ENCODE measurements around the gene ANO7.

GRCh38 chr2:241235859-241236593, 47.5 kb downstream of the ANO7 start:
- TF ChIP-seq ATRX (CRISPR knock-in tag; IDR thresholded peaks at IDR 0.05; ENCODE audit: borderline replicate concordance) = no peak
- no peak for TF ChIP-seq ZNF816 (CRISPR knock-in tag; IDR thresholded peaks at IDR 0.05; ENCODE audit: borderline replicate concordance)
- no peak for TF ChIP-seq SUZ12 (IDR thresholded peaks at IDR 0.05; ENCODE audit: low read depth, low read length)
- TF ChIP-seq ATF7 (IDR thresholded peaks at IDR 0.05) = no peak
- no peak for TF ChIP-seq ATF7 (CRISPR knock-in tag; IDR thresholded peaks at IDR 0.05)
- no peak for TF ChIP-seq PATZ1 (CRISPR knock-in tag; IDR thresholded peaks at IDR 0.05)
- TF ChIP-seq CHD2 (IDR thresholded peaks at IDR 0.05; ENCODE audit: low read depth, low read length) = no peak
- no peak for TF ChIP-seq MED1 (CRISPR knock-in tag; IDR thresholded peaks at IDR 0.05)
- no peak for TF ChIP-seq SMC3 (IDR thresholded peaks at IDR 0.05; ENCODE audit: low read length)
- no peak for TF ChIP-seq TAF1 (CRISPR knock-in tag; IDR thresholded peaks at IDR 0.05)
- no peak for TF ChIP-seq NCOA5 (CRISPR knock-in tag; IDR thresholded peaks at IDR 0.05)
- no peak for TF ChIP-seq YY1 (IDR thresholded peaks at IDR 0.05; ENCODE audit: insufficient read depth, insufficient replicate concordance, low read depth, low read length)
- no peak for TF ChIP-seq PBX3 (CRISPR knock-in tag; IDR thresholded peaks at IDR 0.05; ENCODE audit: borderline replicate concordance)
- TF ChIP-seq DPF2 (CRISPR knock-in tag; IDR thresholded peaks at IDR 0.05; ENCODE audit: borderline replicate concordance, low read depth) = no peak
- TF ChIP-seq ZNF574 (CRISPR knock-in tag; IDR thresholded peaks at IDR 0.05) = no peak
